HCEC 1CT (cell line): ENCODE data around the gene FGFR1OP2.
"Not testable (repeated sequence)": the region's sequence is repeated elsewhere in the genome, so short reads cannot be mapped to it uniquely, and the experiment has no call there.

Experiments used
- DNase-seq: peaks from one replicate; pipeline ENCODE4 v3.0.0-alpha.2; 2017

The FGFR1OP2 gene

DNA sequence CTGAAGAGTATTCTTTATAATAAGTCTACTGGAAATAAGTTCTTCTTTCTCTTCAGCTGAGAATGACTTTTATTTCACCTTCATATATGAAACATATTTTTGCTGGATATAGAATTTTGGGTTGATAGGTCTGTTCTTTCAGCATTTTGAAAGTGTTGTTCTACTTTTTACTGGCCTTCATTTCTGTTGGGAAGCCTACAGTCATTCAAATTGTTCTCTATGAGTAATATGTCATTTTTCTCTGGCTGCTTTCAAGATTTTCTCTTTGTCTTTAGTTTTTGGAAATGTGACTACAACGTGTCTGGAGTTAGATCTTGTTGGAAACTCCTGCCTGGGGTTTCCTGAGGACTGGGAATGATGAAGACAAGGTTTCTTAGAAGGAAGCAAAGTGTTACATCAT is 10.0 kb downstream of the FGFR1OP2 start:
- no peak for DNase-seq

DNA sequence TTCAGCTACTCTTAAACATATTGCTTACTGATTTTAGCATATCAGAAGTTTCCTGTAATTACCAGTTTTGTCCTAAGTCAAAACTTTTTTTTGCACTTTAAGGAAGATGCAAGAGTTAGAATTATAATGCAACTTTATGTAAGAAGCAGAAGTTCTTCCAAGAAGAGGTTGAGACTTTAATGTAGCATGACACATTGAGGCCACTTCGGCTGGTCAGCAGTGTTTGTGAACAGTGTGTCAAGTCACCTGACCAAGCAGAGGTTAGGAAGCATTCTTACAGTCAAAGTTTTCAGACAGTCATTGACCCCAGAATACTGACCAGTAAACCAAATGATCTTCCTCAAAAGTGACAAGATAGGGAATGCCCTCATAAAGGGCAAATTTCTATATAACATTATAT is 15.2 kb downstream of the FGFR1OP2 start:
- no peak for DNase-seq

- no peak for DNase-seq
Measured at GRCh38 chr12:26954027-26954426, 15.8 kb downstream of the FGFR1OP2 start.

DNA sequence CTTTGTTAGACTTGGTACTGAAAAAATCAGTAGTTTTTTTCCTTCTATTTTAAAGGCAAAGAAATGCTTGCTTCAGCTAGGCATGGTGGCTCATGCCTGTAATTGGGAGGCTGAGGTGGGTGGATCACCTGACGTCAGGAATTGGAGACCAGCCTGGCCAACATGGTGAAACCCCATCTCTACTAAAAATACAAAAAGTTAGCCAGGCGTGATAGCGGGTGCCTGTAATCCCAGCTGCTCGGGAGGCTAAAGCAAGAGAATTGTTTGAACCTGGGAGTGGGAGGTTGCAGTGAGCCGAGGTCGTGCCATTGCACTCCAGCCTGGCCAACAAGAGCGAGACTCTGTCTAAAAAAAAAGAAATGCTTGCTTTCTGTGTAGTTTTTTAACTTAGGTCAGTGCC is 23.1 kb downstream of the FGFR1OP2 start:
- DNase-seq: not testable (repeated sequence)

DNA sequence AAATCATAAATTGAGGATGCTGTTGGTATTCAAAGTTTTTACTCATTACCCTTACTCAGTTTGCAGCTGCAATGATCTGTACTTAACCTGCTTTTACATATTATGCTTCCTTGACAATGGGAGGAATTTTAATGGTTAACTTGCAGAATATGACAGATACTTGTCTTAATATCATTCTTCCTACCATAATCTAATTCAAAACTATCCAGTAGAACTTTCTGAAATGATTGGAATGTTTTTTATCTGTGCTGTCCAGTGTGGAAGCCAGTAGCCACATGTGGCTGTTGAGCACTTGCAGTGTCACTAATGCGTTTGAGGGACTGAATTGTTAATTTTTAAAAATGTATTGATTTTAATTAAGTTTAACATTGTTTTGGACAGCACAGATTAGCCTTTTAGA is 23.5 kb downstream of the FGFR1OP2 start:
- no peak for DNase-seq

GRCh38 chr12:26963413-26963812 is 25.1 kb downstream of the FGFR1OP2 start:
- no peak for DNase-seq

- no peak for DNase-seq
Measured at GRCh38 chr12:26966842-26967241, 28.6 kb downstream of the FGFR1OP2 start.

- DNase-seq: no peak
Measured at GRCh38 chr12:26970136-26970535, 31.9 kb downstream of the FGFR1OP2 start.

GRCh38 chr12:26971963-26972362 is 33.7 kb downstream of the FGFR1OP2 start:
- no peak for DNase-seq

DNA sequence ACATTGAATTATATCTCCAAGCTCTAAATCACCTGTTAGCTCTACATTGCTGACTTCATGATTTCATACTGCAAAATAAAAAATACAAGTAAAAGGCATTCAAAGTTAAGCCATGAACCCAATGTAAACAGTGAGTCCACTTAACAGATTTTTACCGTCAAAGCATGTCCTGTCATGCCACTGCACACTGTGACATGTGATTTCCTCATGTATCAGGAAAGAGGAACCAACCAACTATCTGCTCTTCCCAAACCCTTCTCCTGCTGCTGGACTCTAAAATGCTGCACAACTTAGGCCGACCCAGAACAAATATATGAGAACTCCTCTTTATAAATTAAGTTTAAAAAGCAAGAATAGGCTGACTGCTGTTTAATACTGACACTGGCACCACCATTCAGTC is 38.4 kb downstream of the FGFR1OP2 start:
- DNase-seq: no peak

- DNase-seq: no peak
Measured at GRCh38 chr12:26978801-26979200, 40.5 kb downstream of the FGFR1OP2 start.

DNA sequence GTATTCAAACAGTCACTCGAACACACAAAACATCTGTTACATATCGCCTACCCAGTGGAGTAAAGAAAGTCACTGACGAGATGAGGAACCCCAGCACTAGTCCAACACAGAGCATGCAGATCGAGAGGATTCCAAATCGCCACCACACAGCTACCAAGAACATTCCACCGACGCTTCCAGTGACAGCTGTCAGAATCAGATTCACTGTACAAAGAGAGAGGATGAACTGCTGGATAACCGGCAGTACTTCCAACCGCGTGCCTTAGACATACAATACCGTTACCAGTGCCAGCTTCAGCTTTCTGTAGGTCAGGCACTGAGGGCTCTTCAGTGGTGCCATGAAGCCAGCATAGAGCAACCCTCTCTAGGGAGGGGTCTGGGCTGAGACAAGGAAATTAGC is 41.5 kb downstream of the FGFR1OP2 start:
- no peak for DNase-seq

GRCh38 chr12:26982866-26983265 is 44.6 kb downstream of the FGFR1OP2 start:
- DNase-seq: no peak

DNA sequence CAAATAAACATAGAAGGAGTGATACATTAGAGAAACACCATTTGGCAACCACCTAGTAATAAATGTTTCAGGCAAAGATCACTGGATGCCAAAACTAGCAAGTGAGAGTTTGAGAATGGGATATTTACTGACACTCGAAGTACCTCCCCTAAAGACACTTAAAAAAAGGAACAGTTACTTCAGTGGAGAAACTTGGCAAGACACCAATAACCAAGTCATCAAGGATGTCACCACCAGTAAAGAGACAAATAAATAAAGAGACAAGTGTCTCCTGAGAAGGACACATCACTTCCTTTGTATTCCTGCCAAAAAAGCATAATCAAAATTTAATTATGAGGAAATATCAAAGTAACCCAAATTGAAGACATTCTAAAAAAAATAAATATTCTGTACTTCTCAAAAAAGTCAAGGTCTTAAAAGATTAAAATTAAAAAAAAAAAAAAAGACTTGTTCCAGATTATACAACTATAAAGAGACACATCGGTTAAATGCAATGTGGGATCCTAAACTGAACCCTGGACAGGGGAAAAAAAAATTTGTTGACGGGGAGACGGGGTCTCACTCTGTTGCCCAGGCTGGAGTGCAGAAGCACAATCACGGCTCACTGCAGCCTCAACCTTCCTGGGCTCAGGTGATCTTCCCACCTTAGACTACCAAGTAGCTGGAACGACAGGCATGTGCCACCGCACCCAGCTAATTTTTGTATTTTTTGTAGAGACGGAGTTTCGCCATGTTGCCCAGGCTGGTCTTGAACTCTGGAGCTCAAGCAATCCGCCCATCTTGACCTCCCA is 49.6 kb downstream of the FGFR1OP2 start:
- peak; percentile 8 for DNase-seq

- DNase-seq: no peak
Measured at GRCh38 chr12:26988703-26989102, 50.4 kb downstream of the FGFR1OP2 start.

DNA sequence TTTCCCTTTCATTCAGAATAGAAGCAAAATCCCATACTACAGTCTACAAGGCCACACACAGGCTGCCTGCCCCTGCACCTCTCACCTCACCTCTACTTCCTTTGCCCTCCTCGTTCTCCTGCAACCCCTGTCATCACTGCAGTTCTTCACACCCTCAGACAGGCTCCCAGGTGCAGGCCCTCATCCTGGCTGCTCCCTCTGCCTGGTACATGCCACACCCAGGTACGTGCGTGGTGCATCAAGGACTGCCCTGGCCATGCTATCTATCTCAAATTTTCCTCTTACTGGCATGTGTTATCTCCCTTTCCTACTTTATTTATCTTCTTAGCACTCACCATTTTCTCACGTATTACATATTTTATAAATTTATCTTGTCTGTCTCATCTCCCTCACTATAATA is 51.6 kb downstream of the FGFR1OP2 start:
- no peak for DNase-seq

DNA sequence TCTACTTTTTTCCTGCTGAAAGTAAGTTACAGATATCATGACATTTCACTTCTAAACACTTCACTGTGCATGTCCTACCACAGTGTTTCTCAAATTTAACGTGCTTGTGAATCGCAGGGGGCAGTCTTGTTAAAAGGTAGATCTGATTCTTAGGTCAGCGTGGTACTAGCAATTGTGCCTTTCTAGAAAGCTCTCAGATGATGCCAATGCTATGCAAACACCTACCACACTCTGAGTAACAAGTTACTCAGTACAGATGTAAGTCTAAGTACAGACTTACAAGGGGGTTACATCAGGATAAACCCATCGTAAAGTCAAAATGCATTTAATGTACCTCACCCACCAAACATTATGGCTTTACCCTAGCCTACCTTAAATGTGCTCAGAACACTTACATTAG is 53.6 kb downstream of the FGFR1OP2 start:
- no peak for DNase-seq

DNA sequence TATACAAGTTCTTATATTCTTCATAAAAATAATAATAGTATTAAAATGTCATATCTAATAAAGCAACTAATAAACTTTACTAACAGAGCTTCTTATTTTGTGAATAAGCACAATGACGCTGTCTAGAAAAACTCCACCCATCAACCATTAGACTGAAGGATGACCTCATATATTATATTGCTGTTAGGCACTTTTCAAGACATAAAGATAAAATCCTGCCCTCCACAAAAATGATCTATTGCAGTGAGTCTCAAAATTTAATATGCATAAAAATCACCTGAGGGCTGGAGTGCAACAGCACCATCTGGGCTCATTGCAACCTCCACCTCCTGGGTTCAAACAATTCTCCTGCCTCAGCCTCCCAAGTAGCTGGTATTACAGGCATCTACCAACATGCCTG is 55.8 kb downstream of the FGFR1OP2 start:
- DNase-seq: no peak

DNA sequence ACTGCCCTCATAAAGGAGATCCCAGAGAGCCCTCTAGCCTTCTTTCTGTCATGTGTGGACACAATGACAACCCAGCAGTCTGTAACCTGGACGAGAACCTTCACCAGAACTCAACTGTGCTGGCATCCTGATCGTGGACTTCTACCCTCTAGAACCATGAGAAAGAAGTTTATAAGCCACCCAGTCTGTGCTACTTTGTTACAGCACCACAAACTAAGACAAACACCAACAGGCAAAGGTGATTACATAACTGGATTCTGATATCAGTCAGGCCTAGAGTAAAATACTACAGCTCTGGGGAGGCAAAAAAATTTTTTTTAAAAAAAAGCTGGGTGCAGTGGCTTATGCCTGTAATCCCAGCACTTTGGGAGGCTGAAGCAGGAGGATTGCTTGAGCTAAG is 57.4 kb downstream of the FGFR1OP2 start:
- DNase-seq: no peak

GRCh38 chr12:26997003-26997402 is 58.7 kb downstream of the FGFR1OP2 start:
- no peak for DNase-seq

DNA sequence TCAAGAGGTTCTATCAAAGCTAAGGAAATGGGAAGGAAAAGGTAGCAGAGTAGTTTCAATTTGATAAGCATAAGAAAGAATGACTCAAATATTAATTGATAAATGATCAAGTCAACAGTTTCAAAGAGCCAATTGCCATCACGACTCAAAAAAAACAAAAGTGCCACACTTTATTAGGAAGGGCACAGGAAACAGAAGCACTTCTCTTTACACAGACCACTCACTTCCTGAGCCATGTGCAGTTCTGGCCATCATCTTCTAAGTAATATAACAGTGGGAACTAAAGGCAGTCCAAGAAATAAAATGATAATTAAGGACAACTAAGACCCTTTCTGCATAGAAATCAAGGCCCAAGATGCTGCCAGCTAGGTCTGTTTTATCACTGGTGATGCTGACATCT is 62.7 kb downstream of the FGFR1OP2 start:
- DNase-seq: no peak

DNA sequence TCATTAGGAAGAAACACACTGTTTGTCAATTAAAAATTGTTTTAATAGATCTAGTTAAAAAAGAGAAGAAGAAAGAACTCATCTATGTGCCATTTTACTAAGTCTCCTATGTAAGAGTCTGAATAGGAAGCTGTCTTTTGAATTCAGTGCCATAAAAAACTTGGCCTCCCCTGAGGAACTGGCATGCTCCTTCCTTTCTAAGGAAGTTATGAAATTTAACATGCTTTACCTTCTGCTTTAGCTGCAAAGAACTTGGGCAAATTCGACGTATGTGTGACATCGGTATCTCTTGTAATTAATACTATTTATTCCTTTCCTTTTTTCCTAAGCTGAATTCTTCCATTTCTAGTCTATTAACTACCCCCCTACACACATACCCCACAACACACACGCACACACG is 63.4 kb downstream of the FGFR1OP2 start:
- no peak for DNase-seq

DNA sequence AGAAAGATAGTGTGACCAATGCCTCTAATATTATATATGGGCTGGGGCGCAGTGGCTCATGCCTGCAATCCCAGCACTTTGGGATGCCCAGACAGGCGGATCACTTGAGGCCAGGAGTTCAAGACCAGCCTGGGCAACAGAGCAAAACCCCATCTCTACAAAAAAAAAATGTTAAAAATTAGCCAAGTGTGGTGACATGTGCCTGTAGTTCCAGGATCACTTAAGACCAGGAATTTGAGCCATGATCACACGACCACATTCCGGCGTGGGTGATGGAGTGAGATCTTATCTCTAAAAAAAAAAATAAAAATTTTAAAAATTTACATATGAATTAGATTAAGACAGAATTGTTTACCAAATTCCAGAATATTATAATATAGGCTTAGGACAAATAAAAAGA is 63.9 kb downstream of the FGFR1OP2 start:
- DNase-seq: no peak

DNA sequence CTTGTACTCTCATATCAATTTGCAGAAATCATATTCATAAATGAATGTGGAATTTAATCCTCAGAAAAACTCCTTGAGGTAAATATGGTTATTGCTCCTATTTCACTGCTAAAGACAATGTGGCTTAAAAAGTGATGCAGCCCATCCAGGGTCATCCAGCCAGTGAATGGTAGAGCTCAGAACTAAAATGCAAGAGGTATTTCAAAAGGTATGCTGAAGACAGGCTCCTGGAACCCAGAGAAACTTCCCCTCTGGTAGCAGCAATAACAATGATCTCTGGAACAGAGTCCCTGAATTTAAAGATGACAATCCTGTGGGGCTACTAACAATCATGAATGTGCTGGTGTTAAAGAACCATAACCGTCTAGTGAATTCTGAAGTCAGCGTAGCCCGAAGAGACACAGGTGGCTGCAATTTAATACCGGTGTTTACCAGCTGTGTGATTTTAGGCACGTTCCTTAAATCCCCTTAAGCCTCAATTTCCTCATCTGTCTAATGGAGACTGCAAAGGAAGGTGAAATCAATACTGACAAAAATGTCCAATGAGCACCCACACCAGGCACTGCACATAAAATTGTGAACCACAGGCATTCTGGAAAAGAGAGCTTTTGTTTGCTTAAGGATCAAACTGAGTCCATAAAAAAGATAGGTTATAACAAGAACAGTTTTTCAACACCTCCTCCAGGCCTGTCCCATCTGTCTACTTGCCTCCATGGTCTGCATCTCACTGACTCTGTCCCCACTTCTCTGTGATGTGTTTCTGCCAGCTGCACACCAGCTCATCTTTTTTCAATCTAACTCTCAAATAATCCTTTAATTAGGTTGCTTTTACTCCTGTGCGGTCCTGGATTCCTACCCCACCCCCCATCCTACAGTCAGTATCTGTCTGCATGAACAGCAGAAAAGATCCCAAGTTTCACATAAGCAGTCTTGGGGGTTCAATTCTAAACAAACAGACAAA is 65.4 kb downstream of the FGFR1OP2 start:
- no peak for DNase-seq
